ENCODE results near the gene VPS41.

DNA sequence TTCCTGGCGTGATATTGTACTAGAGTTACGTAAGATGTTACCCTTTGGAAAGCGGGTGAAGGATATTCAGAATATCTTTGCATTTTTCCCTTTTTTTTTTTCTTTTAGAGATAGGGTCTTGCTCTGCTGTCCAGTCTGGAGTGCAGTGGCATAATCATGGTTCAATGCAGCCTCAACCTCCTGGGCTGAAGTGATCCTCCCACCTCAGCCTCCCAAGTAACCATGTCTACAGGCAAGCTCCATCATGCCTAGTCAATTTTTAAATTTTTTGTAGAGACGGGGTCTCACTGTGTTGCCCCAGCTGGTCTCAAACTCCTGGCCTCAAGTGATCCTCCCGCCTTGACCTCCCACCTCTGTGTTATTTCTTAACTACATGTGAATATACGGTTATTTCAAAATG lies 18.4 kb downstream of the VPS41 start:
- no peak for TF ChIP-seq CHD2 (IDR thresholded peaks at IDR 0.05; ENCODE audit: low read depth, low read length)
- TF ChIP-seq ZNF556 (CRISPR knock-in tag; IDR thresholded peaks at IDR 0.05; ENCODE audit: borderline replicate concordance) = no peak
- TF ChIP-seq REL (CRISPR knock-in tag; conservative IDR thresholded peaks at IDR 0.05) = no peak
- no peak for TF ChIP-seq NBN (conservative IDR thresholded peaks at IDR 0.05)
- TF ChIP-seq, protein P1, sequence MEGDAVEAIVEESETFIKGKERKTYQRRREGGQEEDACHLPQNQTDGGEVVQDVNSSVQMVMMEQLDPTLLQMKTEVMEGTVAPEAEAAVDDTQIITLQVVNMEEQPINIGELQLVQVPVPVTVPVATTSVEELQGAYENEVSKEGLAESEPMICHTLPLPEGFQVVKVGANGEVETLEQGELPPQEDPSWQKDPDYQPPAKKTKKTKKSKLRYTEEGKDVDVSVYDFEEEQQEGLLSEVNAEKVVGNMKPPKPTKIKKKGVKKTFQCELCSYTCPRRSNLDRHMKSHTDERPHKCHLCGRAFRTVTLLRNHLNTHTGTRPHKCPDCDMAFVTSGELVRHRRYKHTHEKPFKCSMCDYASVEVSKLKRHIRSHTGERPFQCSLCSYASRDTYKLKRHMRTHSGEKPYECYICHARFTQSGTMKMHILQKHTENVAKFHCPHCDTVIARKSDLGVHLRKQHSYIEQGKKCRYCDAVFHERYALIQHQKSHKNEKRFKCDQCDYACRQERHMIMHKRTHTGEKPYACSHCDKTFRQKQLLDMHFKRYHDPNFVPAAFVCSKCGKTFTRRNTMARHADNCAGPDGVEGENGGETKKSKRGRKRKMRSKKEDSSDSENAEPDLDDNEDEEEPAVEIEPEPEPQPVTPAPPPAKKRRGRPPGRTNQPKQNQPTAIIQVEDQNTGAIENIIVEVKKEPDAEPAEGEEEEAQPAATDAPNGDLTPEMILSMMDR (CRISPR knock-in tag; IDR thresholded peaks at IDR 0.05) = no peak
- no peak for TF ChIP-seq TAF1 (CRISPR knock-in tag; IDR thresholded peaks at IDR 0.05)
- no peak for TF ChIP-seq ZNF296 (CRISPR knock-in tag; conservative IDR thresholded peaks at IDR 0.05)

Measured in HepG2 (cell line).